GM12864 (cell line): ENCODE measurements around the gene BCL11B.

ENCODE experiments used
- DNase-seq: peaks from one replicate; pipeline ENCODE4 v3.0.0-alpha.2; 2011; ENCODE audit warnings: low read depth
- H3K4me3 ChIP-seq: 2 replicates; pipeline ENCODE4 v1.5.1; 2011; ENCODE audit warnings: mild to moderate bottlenecking, low read depth, low read length, control low read depth
- CTCF ChIP-seq: IDR thresholded peaks from 2 replicates; pipeline ENCODE4 v1.5.1; 2011; ENCODE audit warnings: low read depth, mild to moderate bottlenecking, moderate library complexity, low read length, control low read depth, inconsistent platforms; ENCODE audit errors: missing control alignments

Gene BCL11B

GRCh38 chr14:99309220-99309766, 37.3 kb upstream of the BCL11B start:
- no peak for DNase-seq
- TF ChIP-seq CTCF: no peak
- H3K4me3 ChIP-seq: no peak overlapping the region

- DNase-seq: no peak
- no peak overlapping the region for H3K4me3 ChIP-seq
- no peak for TF ChIP-seq CTCF
Observed at GRCh38 chr14:99304208-99304607, 32.2 kb upstream of the BCL11B start.

GRCh38 chr14:99300190-99300589, 28.2 kb upstream of the BCL11B start:
- TF ChIP-seq CTCF: no peak
- no peak for DNase-seq
- no peak overlapping the region for H3K4me3 ChIP-seq

- H3K4me3 ChIP-seq: no peak overlapping the region
- no peak for DNase-seq
- no peak for TF ChIP-seq CTCF
Observed at GRCh38 chr14:99296517-99296916, 24.5 kb upstream of the BCL11B start.

- no peak overlapping the region for H3K4me3 ChIP-seq
- no peak for DNase-seq
- TF ChIP-seq CTCF: no peak
Observed at GRCh38 chr14:99289394-99290189, 17.6 kb upstream of the BCL11B start.

GRCh38 chr14:99288948-99289347, 17.0 kb upstream of the BCL11B start:
- no peak for TF ChIP-seq CTCF
- DNase-seq: no peak

More at GRCh38 chr14:99288948-99289347, 17.0 kb upstream of the BCL11B start:
- H3K4me3 ChIP-seq: no peak overlapping the region
